NB4 (cell line): ENCODE results near the gene ATG4B.

Source experiments
- MYC ChIP-seq: IDR thresholded peaks from 2 replicates; pipeline ENCODE4 v1.6.1; 2011; ENCODE audit warnings: low read depth, low read length
- POLR2A ChIP-seq: IDR thresholded peaks from 2 replicates; pipeline ENCODE4 v1.6.1; 2011; ENCODE audit warnings: mild to moderate bottlenecking; ENCODE audit not compliant: insufficient read length; ENCODE audit errors: extremely low read depth
- TF ChIP-seq, protein P1 (sequence below): IDR thresholded peaks from one replicate; pipeline ENCODE4 v1.5.1; 2012; ENCODE audit warnings: low read depth, low read length
- TF ChIP-seq, protein P2 (sequence below): IDR thresholded peaks from 2 replicates; pipeline ENCODE4 v1.6.1; 2011; ENCODE audit warnings: low read depth, low read length

DNA sequence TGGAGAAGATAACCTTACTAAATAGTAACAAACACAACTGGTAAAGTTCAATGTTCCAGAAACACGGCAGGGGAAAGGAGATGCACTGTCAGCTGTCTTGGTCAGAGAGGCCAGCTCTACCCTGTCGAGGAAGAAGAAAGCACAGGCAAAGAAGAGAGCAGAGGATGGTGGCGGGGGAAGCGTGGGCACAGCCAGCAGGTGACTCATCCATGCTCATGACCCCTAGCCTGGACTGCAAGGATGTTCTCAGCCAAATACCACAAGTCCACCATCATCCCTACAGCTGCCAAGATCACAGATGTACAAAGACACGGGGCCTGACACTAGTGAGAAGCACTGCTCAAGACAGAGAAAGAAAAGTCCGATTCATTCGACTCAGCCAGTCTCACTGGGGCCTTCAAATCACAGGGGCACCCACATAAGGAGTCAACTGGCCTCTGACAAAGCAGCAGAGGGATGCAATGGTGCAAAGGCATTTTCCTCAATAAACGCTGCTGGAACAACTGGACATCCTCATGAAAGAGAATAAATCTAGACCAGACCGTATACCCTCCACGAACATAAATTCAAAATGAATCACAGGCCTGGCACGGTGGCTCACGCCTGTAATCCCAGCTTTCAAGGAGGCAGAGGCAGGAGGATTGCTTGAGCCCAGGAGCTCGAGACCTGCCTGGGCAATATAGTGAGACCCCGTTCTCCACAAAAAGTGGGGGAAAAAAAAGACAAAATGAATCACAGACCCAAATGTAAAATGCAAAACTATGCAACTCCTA lies 43.5 kb downstream of the ATG4B start:
- TF ChIP-seq, protein P1, sequence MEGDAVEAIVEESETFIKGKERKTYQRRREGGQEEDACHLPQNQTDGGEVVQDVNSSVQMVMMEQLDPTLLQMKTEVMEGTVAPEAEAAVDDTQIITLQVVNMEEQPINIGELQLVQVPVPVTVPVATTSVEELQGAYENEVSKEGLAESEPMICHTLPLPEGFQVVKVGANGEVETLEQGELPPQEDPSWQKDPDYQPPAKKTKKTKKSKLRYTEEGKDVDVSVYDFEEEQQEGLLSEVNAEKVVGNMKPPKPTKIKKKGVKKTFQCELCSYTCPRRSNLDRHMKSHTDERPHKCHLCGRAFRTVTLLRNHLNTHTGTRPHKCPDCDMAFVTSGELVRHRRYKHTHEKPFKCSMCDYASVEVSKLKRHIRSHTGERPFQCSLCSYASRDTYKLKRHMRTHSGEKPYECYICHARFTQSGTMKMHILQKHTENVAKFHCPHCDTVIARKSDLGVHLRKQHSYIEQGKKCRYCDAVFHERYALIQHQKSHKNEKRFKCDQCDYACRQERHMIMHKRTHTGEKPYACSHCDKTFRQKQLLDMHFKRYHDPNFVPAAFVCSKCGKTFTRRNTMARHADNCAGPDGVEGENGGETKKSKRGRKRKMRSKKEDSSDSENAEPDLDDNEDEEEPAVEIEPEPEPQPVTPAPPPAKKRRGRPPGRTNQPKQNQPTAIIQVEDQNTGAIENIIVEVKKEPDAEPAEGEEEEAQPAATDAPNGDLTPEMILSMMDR = no peak
- TF ChIP-seq POLR2A (no peak), MYC (no peak)
- TF ChIP-seq, protein P2, sequence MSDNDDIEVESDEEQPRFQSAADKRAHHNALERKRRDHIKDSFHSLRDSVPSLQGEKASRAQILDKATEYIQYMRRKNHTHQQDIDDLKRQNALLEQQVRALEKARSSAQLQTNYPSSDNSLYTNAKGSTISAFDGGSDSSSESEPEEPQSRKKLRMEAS = no peak
